Activated B cell treated with CpG ODN at 0.5 μM for 24 hours (primary cell): ENCODE results near the gene SPPL2A. TPM values are rescaled to one million over a fixed set of nuclear protein-coding genes. Genes with fewer than 3 reads are reported as not detected.
"Not testable (repeated sequence)": the region's sequence is repeated elsewhere in the genome, so short reads cannot be mapped to it uniquely, and the experiment has no call there.

Source experiments
- ATAC-seq: fragments of 200-7000 bp; cut with Tn5 transposase; one replicate; pipeline ENCODE4 v1.10.0; 2021; ENCODE audit warnings: low read depth, mild to moderate bottlenecking, moderate library complexity
- CTCF ChIA-PET: fragments of 350-600 bp; sonication (Branson Sonifier 250); formaldehyde crosslinking; loops from one replicate; lab custom pipeline; 2021; ENCODE audit warnings: antibody characterized with exemption; lab: Charles Lee
- POLR2A ChIA-PET: fragments of 350-600 bp; sonication (Branson Sonifier 250); formaldehyde crosslinking; loops from one replicate; lab custom pipeline; 2021; ENCODE audit warnings: antibody characterized with exemption; lab: Charles Lee
- DNase-seq: peaks from one replicate; pipeline ENCODE4 v3.0.0; 2022
- H3K27ac Mint-ChIP-seq: one replicate; pipeline ENCODE4 v1.8.0; 2020; ENCODE audit warnings: mixed read lengths
- H3K27me3 Mint-ChIP-seq: one replicate; pipeline ENCODE4 v1.8.0; 2021; ENCODE audit warnings: mixed read lengths
- H3K36me3 Mint-ChIP-seq: one replicate; pipeline ENCODE4 v1.8.0; 2021; ENCODE audit warnings: low read depth, mixed read lengths
- H3K4me1 Mint-ChIP-seq: one replicate; pipeline ENCODE4 v1.8.0; 2021; ENCODE audit warnings: mixed read lengths
- H3K4me3 Mint-ChIP-seq: one replicate; pipeline ENCODE4 v1.8.0; 2020; ENCODE audit warnings: mild to moderate bottlenecking, mixed read lengths
- H3K9me3 Mint-ChIP-seq: one replicate; pipeline ENCODE4 v1.8.0; 2020; ENCODE audit warnings: mixed read lengths
- intact Hi-C: fragments of 100-400 bp; cut with micrococcal nuclease; formaldehyde crosslinking; loops from one replicate; pipeline ENCODE4 v1.15.1; 2024
- total RNA-seq: library from RNA; stranded (reverse); gene quantifications from 2 replicates; pipeline ENCODE4 v1.2.3, GENCODE V29; 2022
- TF ChIP-seq, protein P1 (sequence below): fragments of 200-600 bp; IDR thresholded peaks from one replicate; pipeline ENCODE4 v1.8.0; 2022; ENCODE audit warnings: antibody characterized with exemption, mild to moderate bottlenecking

The SPPL2A gene
- total RNA-seq, 1 donor from 2014 or later = 85.3 TPM

DNA sequence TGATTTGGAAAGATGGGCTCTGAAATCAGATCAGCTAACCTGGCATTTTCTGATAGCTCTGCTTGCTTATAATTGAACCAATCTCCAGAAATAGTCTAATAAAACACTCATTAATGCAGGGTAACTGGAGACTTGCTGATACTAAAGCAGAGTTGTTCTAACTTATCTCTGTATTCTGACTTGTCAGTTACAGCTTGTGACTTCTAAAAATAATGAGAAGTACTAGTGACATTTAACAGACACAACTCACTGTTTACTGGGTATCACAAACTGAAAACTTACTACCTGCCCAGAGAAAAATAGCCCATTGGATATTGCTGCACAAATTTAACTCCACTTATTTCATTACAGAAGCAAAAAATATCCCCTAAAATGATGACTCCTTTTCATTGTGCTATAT lies 54.9 kb downstream of the SPPL2A start:
- Mint-ChIP-seq H3K36me3 (peaks cover 49% of the 10 kb centered on the region), H3K4me3 (no peak overlapping the region), H3K4me1 (no peaks in the 10 kb centered on the region), H3K27me3 (no peaks in the 10 kb centered on the region), H3K27ac (no peak overlapping the region), H3K9me3 (no peaks in the 10 kb centered on the region)
- CTCF ChIA-PET = no interaction called here
- intact Hi-C loops = loop anchor here (5.0 kb wide), 1 partner anchor 33 kb away; no protein-coding TSS in a partner anchor
- POLR2A ChIA-PET = no interaction called here
- TF ChIP-seq, protein P1, sequence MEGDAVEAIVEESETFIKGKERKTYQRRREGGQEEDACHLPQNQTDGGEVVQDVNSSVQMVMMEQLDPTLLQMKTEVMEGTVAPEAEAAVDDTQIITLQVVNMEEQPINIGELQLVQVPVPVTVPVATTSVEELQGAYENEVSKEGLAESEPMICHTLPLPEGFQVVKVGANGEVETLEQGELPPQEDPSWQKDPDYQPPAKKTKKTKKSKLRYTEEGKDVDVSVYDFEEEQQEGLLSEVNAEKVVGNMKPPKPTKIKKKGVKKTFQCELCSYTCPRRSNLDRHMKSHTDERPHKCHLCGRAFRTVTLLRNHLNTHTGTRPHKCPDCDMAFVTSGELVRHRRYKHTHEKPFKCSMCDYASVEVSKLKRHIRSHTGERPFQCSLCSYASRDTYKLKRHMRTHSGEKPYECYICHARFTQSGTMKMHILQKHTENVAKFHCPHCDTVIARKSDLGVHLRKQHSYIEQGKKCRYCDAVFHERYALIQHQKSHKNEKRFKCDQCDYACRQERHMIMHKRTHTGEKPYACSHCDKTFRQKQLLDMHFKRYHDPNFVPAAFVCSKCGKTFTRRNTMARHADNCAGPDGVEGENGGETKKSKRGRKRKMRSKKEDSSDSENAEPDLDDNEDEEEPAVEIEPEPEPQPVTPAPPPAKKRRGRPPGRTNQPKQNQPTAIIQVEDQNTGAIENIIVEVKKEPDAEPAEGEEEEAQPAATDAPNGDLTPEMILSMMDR = no peak
- ATAC-seq (no peak), DNase-seq (no peak)

DNA sequence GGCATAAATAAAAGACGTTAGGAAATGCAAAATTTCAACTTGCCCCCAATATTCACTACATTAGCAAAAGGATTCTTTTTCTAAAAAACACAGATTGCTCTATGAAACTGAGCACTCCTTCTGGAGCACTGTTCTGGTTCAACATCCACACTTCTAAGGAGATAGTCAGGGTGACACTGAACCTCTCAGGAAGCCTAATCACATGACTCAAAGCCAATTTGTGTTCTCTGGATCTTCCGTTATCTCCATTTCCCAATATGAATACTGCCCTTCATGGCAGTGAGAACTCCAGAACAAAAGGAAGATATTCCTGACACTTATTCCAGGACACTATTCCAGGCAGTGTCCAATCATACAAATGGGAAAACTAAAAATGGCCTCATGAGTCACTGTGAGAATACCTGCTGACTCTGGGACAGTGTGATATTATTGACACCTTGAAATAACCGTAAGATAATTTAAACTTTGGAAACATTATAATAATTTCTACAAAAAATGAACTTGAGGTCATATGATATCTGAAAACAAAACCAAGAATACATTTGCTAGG lies 57.6 kb downstream of the SPPL2A start:
- intact Hi-C loops = no loop called here
- TF ChIP-seq, protein P1 = no peak

DNA sequence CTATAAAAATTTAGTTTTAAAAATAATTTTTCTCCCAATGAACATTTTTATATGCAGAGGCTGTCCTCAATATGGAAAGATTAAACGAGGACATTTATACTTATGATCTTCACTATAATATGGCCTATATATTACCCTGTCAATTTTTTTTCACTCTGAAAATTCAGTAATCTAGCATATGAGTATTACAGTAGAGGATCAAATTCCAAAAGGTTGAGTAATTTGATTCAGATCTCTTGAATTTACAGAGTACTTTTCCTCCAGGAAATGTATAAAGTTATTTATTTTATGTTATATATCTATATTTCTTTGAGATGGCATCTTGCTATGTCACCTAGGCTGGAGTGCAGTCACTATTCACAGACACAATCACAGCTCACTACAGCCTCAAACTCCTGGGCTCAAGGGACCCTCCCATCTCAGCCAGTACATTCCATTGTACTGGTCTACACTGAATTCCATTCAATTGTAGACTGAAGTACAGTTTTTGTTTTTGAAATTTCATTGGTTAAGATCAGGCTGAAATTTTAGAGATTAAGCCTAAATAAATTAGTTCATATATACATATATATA lies 62.7 kb downstream of the SPPL2A start:
- H3K4me3 Mint-ChIP-seq = no peak overlapping the region
- H3K27ac Mint-ChIP-seq = no peak overlapping the region
- DNase-seq = no peak
- ChIA-PET POLR2A (no interaction called here), CTCF (no interaction called here)
- peaks cover 25% of the 10 kb centered on the region for H3K36me3 Mint-ChIP-seq
- no peaks in the 10 kb centered on the region for H3K27me3 Mint-ChIP-seq
- TF ChIP-seq, protein P1 = no peak
- intact Hi-C loops = no loop called here
- no peak for ATAC-seq
- H3K4me1 Mint-ChIP-seq = no peaks in the 10 kb centered on the region
- H3K9me3 Mint-ChIP-seq = no peaks in the 10 kb centered on the region

More for the DNA sequence above, 57.6 kb downstream of the SPPL2A start:
- POLR2A ChIA-PET = no interaction called here
- no peaks in the 10 kb centered on the region for H3K27me3 Mint-ChIP-seq
- H3K9me3 Mint-ChIP-seq = no peaks in the 10 kb centered on the region
- H3K36me3 Mint-ChIP-seq = peaks cover 44% of the 10 kb centered on the region
- no peaks in the 10 kb centered on the region for H3K4me1 Mint-ChIP-seq
- CTCF ChIA-PET = no interaction called here
- ATAC-seq (no peak), DNase-seq (no peak)
- no peak overlapping the region for H3K4me3 Mint-ChIP-seq
- H3K27ac Mint-ChIP-seq = no peak overlapping the region

DNA sequence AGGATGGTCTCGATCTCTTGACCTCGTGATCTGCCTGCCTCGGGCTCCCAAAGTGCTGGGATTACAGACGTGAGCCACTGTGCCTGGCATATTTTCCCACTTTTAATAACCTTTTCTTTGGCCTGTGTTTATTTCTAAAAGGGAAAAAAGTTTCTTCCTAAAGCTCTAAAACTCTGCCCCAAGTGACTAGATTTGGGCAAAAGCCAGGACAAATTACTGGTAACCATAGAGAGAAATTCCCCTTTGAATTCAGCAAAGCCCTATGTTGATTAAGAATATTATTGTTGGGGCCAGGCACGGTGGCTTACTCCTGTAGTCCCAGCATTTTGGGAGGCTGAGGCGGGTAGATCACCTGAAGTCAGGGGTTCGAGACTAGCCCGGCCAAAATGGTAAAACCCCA lies 67.4 kb downstream of the SPPL2A start:
- TF ChIP-seq, protein P1 = no peak
- Mint-ChIP-seq H3K4me3 (no peak overlapping the region), H3K27me3 (no peaks in the 10 kb centered on the region), H3K27ac (no peak overlapping the region), H3K9me3 (no peaks in the 10 kb centered on the region), H3K36me3 (peaks cover 6% of the 10 kb centered on the region), H3K4me1 (no peaks in the 10 kb centered on the region)
- DNase-seq (no peak), ATAC-seq (no peak)
- POLR2A ChIA-PET = no interaction called here
- intact Hi-C loops = no loop called here
- CTCF ChIA-PET = no interaction called here

DNA sequence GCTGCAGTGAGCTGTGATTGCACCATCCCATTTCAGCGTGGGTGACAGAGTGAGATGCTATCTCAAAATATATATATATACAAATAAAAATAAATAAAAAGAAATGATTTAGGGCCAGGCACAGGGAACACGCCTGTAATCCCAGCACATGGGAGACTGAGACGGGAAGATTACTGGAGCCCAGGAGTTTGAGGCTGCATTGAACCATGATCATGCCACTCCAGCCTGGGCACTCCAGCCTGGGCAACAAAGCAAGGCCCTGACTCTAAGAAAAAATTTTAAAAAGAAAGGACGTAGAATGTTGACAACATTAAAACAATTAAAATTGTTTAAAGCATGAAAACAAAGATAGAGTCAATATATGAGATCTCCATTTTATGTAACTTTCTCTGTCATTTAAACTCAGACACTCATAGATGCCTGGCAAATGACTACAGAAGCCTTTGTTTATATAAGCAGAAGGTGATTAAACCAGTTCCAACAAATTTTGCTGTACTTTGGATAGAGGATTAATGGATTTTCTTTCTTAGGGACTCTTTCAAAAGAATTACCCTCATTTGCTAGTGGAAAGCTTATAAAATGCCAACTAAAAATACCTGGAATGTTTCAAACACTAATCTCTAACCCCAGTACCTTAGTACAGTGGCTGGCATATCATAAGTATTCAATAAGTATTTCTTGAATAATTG lies 68.3 kb downstream of the SPPL2A start:
- intact Hi-C loops = no loop called here
- TF ChIP-seq, protein P1 = no peak
- Mint-ChIP-seq H3K9me3 (no peaks in the 10 kb centered on the region), H3K36me3 (peaks cover 6% of the 10 kb centered on the region), H3K4me3 (no peak overlapping the region), H3K27ac (no peak overlapping the region), H3K27me3 (no peaks in the 10 kb centered on the region), H3K4me1 (no peaks in the 10 kb centered on the region)
- DNase-seq = no peak
- POLR2A ChIA-PET = no interaction called here
- no peak for ATAC-seq
- CTCF ChIA-PET = no interaction called here

DNA sequence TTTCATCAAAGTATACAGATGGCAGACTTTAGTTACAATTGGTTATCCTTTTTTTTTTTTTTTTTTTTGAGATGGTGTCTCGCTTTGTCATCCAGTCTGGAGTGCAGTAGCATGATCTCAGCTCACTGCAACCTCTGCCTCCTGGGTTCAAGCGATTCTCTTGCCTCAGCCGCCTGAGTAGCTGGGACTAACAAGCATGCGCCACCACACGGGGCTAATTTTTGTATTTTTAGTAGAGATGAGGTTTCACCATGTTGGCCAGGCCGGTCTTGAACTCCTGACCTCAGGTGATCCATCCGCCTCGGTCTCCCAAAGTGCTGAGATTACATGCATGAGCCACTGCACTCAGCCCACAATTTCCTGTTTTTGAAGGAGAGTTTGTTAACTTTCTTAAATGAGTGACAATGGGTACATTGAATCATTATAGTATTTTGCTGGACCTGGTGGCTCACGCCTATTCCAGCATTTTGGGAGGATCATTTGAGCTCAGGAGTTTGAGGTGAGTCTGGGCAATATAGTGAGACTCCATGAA lies 70.8 kb downstream of the SPPL2A start:
- H3K4me3 Mint-ChIP-seq, H3K36me3 Mint-ChIP-seq, DNase-seq, H3K27ac Mint-ChIP-seq, H3K9me3 Mint-ChIP-seq, intact Hi-C loops, H3K4me1 Mint-ChIP-seq, ATAC-seq, H3K27me3 Mint-ChIP-seq: not testable (repeated sequence)
- CTCF ChIA-PET = interaction anchor here (1.3 kb wide), 1 partner anchor 19 kb away, joined by 3 read pairs; no protein-coding TSS in a partner anchor
- POLR2A ChIA-PET = interaction anchor here (0.6 kb wide), 1 partner anchor 90 kb away, joined by 6 read pairs; no protein-coding TSS in a partner anchor
